Measurements from ENCODE around the gene DAPP1. TPM values are rescaled to one million over a fixed set of nuclear protein-coding genes. Genes with fewer than 3 reads are reported as not detected.
"Not testable (repeated sequence)": the region's sequence is repeated elsewhere in the genome, so short reads cannot be mapped to it uniquely, and the experiment has no call there.

DAPP1 gene
- total RNA-seq (10 to 100 TPM in 1 of 2 donors, 1 to 10 TPM in 1; 4.1 to 11.9 TPM), polyA plus RNA-seq (ENCODE audit: insufficient read length in 6 of 6) (1 to 10 TPM; 1.5 to 3.9 (median 2.8) TPM)
- long read RNA-seq, donor 1: 0 reads
- long read RNA-seq, donor 2: 0 reads
- long read RNA-seq, donor 3: 0 reads
- long read RNA-seq, donor 4, partial matches to known transcripts: 0 of 3 reads
- long read RNA-seq, donor 4, other reads (novel, unspliced or antisense): 0 of 3 reads
- long read RNA-seq, donor 5, partial matches to known transcripts: 0 of 1 reads
- long read RNA-seq, donor 5, other reads (novel, unspliced or antisense): 0 of 1 reads
- long read RNA-seq, donor 6: 0 reads
- long read RNA-seq, donor 7, partial matches to known transcripts: 51 of 59 reads
- long read RNA-seq, donor 7, other reads (novel, unspliced or antisense): 6 of 59 reads
- long read RNA-seq, donor 8, partial matches to known transcripts: 0 of 1 reads
- long read RNA-seq, donor 8, other reads (novel, unspliced or antisense): 0 of 1 reads
- long read RNA-seq, donor 9: 0 reads
- long read RNA-seq, donor 10, partial matches to known transcripts: 0 of 3 reads
- long read RNA-seq, donor 10, other reads (novel, unspliced or antisense): 0 of 3 reads
- long read RNA-seq, donor 11: 0 reads
- long read RNA-seq, donor 12: 0 reads

- intact Hi-C loops (cut with DNase I): loop anchor here in 1 of 2 donors (10.0 kb wide), 1 partner anchor 128 kb away; the partner anchor contains the start of gene DNAJB14
- Histone ChIP-seq H3K27ac (peak within 1 kb of the TSS; percentile 37 to 84), H3K27me3 (no peaks in the 10 kb centered on the region), H3K4me3 (peak within 1 kb of the TSS in 1 of 2 donors; percentile 49), H3K36me3 (no peaks in the 10 kb centered on the region), H3K9me3 (no peaks in the 10 kb centered on the region), H3K4me1 (peaks cover 0 to 51% of the 10 kb centered on the region in 2 donors)
- no peak for TF ChIP-seq CTCF (IDR thresholded peaks at IDR 0.05)
- DNase-seq (peak in 2 of 4 donors; percentile 66 to 77), ATAC-seq (peak; percentile 67)
These were observed at the start of gene DAPP1 for GRCh38 chr4:99816545-99817308. TSS of gene DAPP1 (plus strand) at chr4:99816827. CDS start at chr4:99816914, 87 bp downstream.

- not testable (repeated sequence) for H3K27me3 ChIP-seq
These were observed 45.8 kb upstream of the DAPP1 start for GRCh38 chr4:99770842-99771241.

GRCh38 chr4:99783940-99784339, 32.7 kb upstream of the DAPP1 start:
- intact Hi-C loops (cut with DNase I): no loop called here
- Histone ChIP-seq H3K27ac (no peak overlapping the region), H3K4me3 (no peak overlapping the region), H3K4me1 (no peaks in the 10 kb centered on the region), H3K9me3 (no peaks in the 10 kb centered on the region), H3K36me3 (no peaks in the 10 kb centered on the region), H3K27me3 (no peaks in the 10 kb centered on the region)
- no peak for TF ChIP-seq CTCF (IDR thresholded peaks at IDR 0.05)
- DNase-seq (no peak), ATAC-seq (no peak)

More at GRCh38 chr4:99770842-99771241, 45.8 kb upstream of the DAPP1 start:
- H3K4me1 ChIP-seq; H3K36me3 ChIP-seq; intact Hi-C loops (cut with DNase I); H3K27ac ChIP-seq; DNase-seq; ATAC-seq; H3K4me3 ChIP-seq: not testable (repeated sequence)
- peaks cover 0 to 18% of the 10 kb centered on the region in 2 donors for H3K9me3 ChIP-seq

GRCh38 chr4:99784842-99785241, 31.8 kb upstream of the DAPP1 start:
- intact Hi-C loops (cut with DNase I): no loop called here
- no peaks in the 10 kb centered on the region for H3K4me1 ChIP-seq

More at GRCh38 chr4:99784842-99785241, 31.8 kb upstream of the DAPP1 start:
- TF ChIP-seq CTCF (IDR thresholded peaks at IDR 0.05): no peak
- DNase-seq: no peak
- Histone ChIP-seq H3K27me3 (no peaks in the 10 kb centered on the region), H3K4me3 (no peak overlapping the region), H3K36me3 (no peaks in the 10 kb centered on the region), H3K27ac (no peak overlapping the region), H3K9me3 (no peaks in the 10 kb centered on the region)
- ATAC-seq: no peak

Measured in left lung (tissue), 14 donors.